A549 (cell line): ENCODE results near the gene NAA15. TPM values are rescaled to one million over a fixed set of nuclear protein-coding genes. Genes with fewer than 3 reads are reported as not detected.

Experiments
- ATAC-seq, 2 experiments: fragments of 200-7000 bp in 1 of 2; fragments of >200 bp in 1 of 2; cut with Nextera tagmentation in 1 of 2; cut with Tn5 transposase in 1 of 2; 3 replicates each; pipeline versions ENCODE4 v1.8.0 to v1.9.1; 2018 to 2020; ENCODE audit warnings: mild to moderate bottlenecking in 1 of 2, moderate library complexity in 1 of 2
- CTCF ChIA-PET: fragments of 300-600 bp; sonication (Branson Sonifier 250); formaldehyde crosslinking; extraction: SDS; loops from one replicate; lab custom pipeline; 2021; ENCODE audit warnings: antibody characterized with exemption, inconsistent platforms; lab: Yijun Ruan, JAX
- POLR2A ChIA-PET: fragments of 350-600 bp; formaldehyde crosslinking; extraction: SDS; loops from one replicate; lab custom pipeline; 2021; ENCODE audit warnings: antibody characterized with exemption, inconsistent platforms; lab: Yijun Ruan, JAX
- DNase-seq, 2 experiments: peaks; one replicate each; pipeline versions ENCODE4 v3.0.0 to v3.0.0-alpha.2; 2011 to 2016; ENCODE audit warnings: low read depth in 1 of 2, low spot score in 1 of 2
- FAIRE-seq: peaks from 2 replicates; lab custom pipeline; 2011; peaks lifted over from hg19 to GRCh38; lab: Jason Lieb, UNC
- H3K27ac ChIP-seq, 2 experiments: fragments of >200 bp; sonication (Bioruptor Twin); formaldehyde crosslinking; 3 replicates each; pipeline ENCODE4 v1.5.1; 2016 to 2017
- H3K4me1 ChIP-seq: fragments of >200 bp; sonication (Bioruptor Twin); formaldehyde crosslinking; 3 replicates; pipeline ENCODE4 v1.6.1; 2016
- H3K4me2 ChIP-seq: fragments of >200 bp; sonication (Bioruptor Twin); formaldehyde crosslinking; 3 replicates; pipeline ENCODE4 v1.6.1; 2016
- H3K4me3 ChIP-seq: fragments of >200 bp; sonication (Bioruptor Twin); formaldehyde crosslinking; 3 replicates; pipeline ENCODE4 v1.5.1; 2016
- H3K9me3 ChIP-seq: fragments of >200 bp; sonication (Bioruptor Twin); formaldehyde crosslinking; 3 replicates; pipeline ENCODE4 v1.6.1; 2016
- ATOH8 ChIP-seq: fragments of 250-450 bp; sonication (Bioruptor Pico); IDR thresholded peaks from 2 replicates; pipeline ENCODE4 v1.5.0; 2020; ENCODE audit warnings: low read depth, mild to moderate bottlenecking, moderate library complexity
- CHD2 ChIP-seq: fragments of 150-350 bp; IDR thresholded peaks from 2 replicates; pipeline ENCODE4 v1.6.1; 2014; ENCODE audit warnings: low read length; ENCODE audit not compliant: partially characterized antibody
- CTCF ChIP-seq: fragments of >200 bp; sonication (Bioruptor Twin); formaldehyde crosslinking; IDR thresholded peaks from 3 replicates; pipeline ENCODE4 v1.5.1; 2016
- EP300 ChIP-seq, 2 experiments: fragments of >200 bp; sonication (Bioruptor Twin); formaldehyde crosslinking; IDR thresholded peaks; 2 replicates in 1 of 2; 3 replicates in 1 of 2; pipeline ENCODE4 v1.6.1; 2016 to 2017
- FOSB ChIP-seq: fragments of 250-450 bp; sonication (Bioruptor Pico); IDR thresholded peaks from 2 replicates; pipeline ENCODE4 v1.5.0; 2020; ENCODE audit warnings: mild to moderate bottlenecking, moderate library complexity
- GATA3 ChIP-seq: IDR thresholded peaks from 2 replicates; pipeline ENCODE4 v1.6.1; 2012; ENCODE audit warnings: borderline replicate concordance
- HOXA7 ChIP-seq: fragments of 250-450 bp; sonication (Bioruptor Pico); IDR thresholded peaks from 2 replicates; pipeline ENCODE4 v1.5.0; 2020; ENCODE audit warnings: mild to moderate bottlenecking, moderate library complexity
- HOXB13 ChIP-seq: fragments of 250-450 bp; sonication (Bioruptor Pico); IDR thresholded peaks from 2 replicates; pipeline ENCODE4 v1.5.0; 2020; ENCODE audit warnings: low read depth, mild to moderate bottlenecking, moderate library complexity
- JUN ChIP-seq, 2 experiments: fragments of >200 bp; sonication (Bioruptor Twin); formaldehyde crosslinking; IDR thresholded peaks; 2 replicates in 1 of 2; 3 replicates in 1 of 2; pipeline ENCODE4 v1.6.1; 2016 to 2017
- MAX ChIP-seq: IDR thresholded peaks from 2 replicates; pipeline ENCODE4 v1.6.1; 2012
- MYC ChIP-seq: IDR thresholded peaks from 2 replicates; pipeline ENCODE4 v1.6.1; 2012; ENCODE audit warnings: mild to moderate bottlenecking, inconsistent platforms, low read length, improper control_type of control experiment, borderline replicate concordance
- PHF8 ChIP-seq: fragments of 200-600 bp; sonication (generic); IDR thresholded peaks from 2 replicates; pipeline ENCODE4 v1.6.1; 2016; ENCODE audit warnings: low read depth, mild to moderate bottlenecking, antibody characterized with exemption, moderate library complexity, borderline replicate concordance
- POLR2AphosphoS2 ChIP-seq: conservative IDR thresholded peaks from 2 replicates; pipeline ENCODE4 v1.6.1; 2012; ENCODE audit warnings: low read length, improper control_type of control experiment, inconsistent platforms
- REST ChIP-seq: fragments of 200-600 bp; sonication (generic); IDR thresholded peaks from 2 replicates; pipeline ENCODE4 v1.6.1; 2016; ENCODE audit warnings: antibody characterized with exemption, mild to moderate bottlenecking, moderate library complexity
- SMC3 ChIP-seq: fragments of >200 bp; sonication (Bioruptor Twin); formaldehyde crosslinking; IDR thresholded peaks from 3 replicates; pipeline ENCODE4 v1.6.1; 2018; ENCODE audit warnings: inconsistent platforms
- SREBF2 ChIP-seq: fragments of 450-650 bp; IDR thresholded peaks from 2 replicates; pipeline ENCODE4 v1.6.1; 2014; ENCODE audit warnings: mild to moderate bottlenecking, moderate library complexity
- USF2 ChIP-seq: fragments of 450-650 bp; IDR thresholded peaks from 2 replicates; pipeline ENCODE4 v1.6.1; 2014; ENCODE audit warnings: antibody characterized with exemption
- ZFP36 ChIP-seq: fragments of 450-650 bp; IDR thresholded peaks from 2 replicates; pipeline ENCODE4 v1.6.1; 2014; ENCODE audit warnings: borderline replicate concordance; ENCODE audit not compliant: partially characterized antibody
- WGBS: methylation state at CpG from one replicate; pipeline ENCODE4 v1.1.6; 2017; ENCODE audit errors: missing lambda C conversion rate; 5-methylcytosine and 5-hydroxymethylcytosine counted together
- polyA plus RNA-seq, 4 experiments: library from polyadenylated mRNA; depleted of rRNA in 3 of 4; stranded (reverse); fragments of >200 nt; fragmentation: RNase III in 1 of 4; extraction: RNeasy Plus Mini Kit Qiagen cat#74134 plus additional on column Dnase treatment in 1 of 4; gene quantifications; 2 replicates in 3 of 4; 3 replicates in 1 of 4; pipeline ENCODE4 v1.2.3, GENCODE V29; 2011 to 2017
- TF ChIP-seq, protein P1 (sequence below): IDR thresholded peaks from 2 replicates; pipeline ENCODE4 v1.6.1; 2012

The NAA15 gene
- polyA plus RNA-seq, 2 of the 4 experiments (the other 2 are of a cell fraction): 29.2 to 45.2 TPM

- no peak overlapping the region for H3K27ac ChIP-seq
- H3K4me3 ChIP-seq: no peak overlapping the region
- no peak for FAIRE-seq
- POLR2A ChIA-PET: no interaction called here
- CTCF ChIA-PET: interaction anchor here (0.5 to 1.5 kb wide), 2 partner anchors 11 to 249 kb away, joined by 3 to 5 read pairs; no protein-coding TSS in a partner anchor
- H3K9me3 ChIP-seq: no peaks in the 10 kb centered on the region
- no peak for ATAC-seq
- WGBS: 83% methylated on average over 4 of the region's 4 CpGs
- peaks cover 17% of the 10 kb centered on the region; the same call in 2 of the 3 replicates for H3K4me1 ChIP-seq
- no peak for TF ChIP-seq ZFP36
- TF ChIP-seq HOXA7 (CRISPR knock-in tag): no peak
- no peak for TF ChIP-seq POLR2AphosphoS2
- no peak for TF ChIP-seq PHF8
- no peak for TF ChIP-seq ATOH8
- TF ChIP-seq CTCF: no peak
- no peak for TF ChIP-seq JUN (IDR thresholded peaks at IDR 0.05)
- no peak for TF ChIP-seq GATA3
- TF ChIP-seq FOSB: no peak
- no peak for TF ChIP-seq SREBF2
- TF ChIP-seq, protein P1, sequence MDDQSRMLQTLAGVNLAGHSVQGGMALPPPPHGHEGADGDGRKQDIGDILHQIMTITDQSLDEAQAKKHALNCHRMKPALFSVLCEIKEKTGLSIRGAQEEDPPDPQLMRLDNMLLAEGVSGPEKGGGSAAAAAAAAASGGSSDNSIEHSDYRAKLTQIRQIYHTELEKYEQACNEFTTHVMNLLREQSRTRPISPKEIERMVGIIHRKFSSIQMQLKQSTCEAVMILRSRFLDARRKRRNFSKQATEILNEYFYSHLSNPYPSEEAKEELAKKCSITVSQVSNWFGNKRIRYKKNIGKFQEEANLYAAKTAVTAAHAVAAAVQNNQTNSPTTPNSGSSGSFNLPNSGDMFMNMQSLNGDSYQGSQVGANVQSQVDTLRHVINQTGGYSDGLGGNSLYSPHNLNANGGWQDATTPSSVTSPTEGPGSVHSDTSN: no peak
- no peak for TF ChIP-seq USF2
- no peak for TF ChIP-seq HOXB13 (CRISPR knock-in tag)
- TF ChIP-seq MAX: no peak
- TF ChIP-seq MYC: no peak
- no peak for DNase-seq
- H3K4me2 ChIP-seq: no peak overlapping the region
Measured at GRCh38 chr4:139329665-139330200, 28.4 kb downstream of the NAA15 start.

- no peak overlapping the region for H3K27ac ChIP-seq
- FAIRE-seq (no peak), ATAC-seq (no peak), DNase-seq (no peak)
- CTCF ChIA-PET: interaction anchor here (0.5 to 1.5 kb wide), 2 partner anchors 11 to 249 kb away, joined by 3 to 5 read pairs; no protein-coding TSS in a partner anchor
- H3K4me1 ChIP-seq: peaks cover 13% of the 10 kb centered on the region; the same call in 1 of the 3 replicates
- H3K4me2 ChIP-seq: no peak overlapping the region
- POLR2A ChIA-PET: no interaction called here
- H3K9me3 ChIP-seq: no peaks in the 10 kb centered on the region
- WGBS: 84% methylated on average over 3 of the region's 3 CpGs
- H3K4me3 ChIP-seq: no peak overlapping the region
- TF ChIP-seq CTCF (no peak), FOSB (no peak), REST (no peak), CHD2 (no peak), EP300 (IDR thresholded peaks at IDR 0.05) (no peak), SMC3 (no peak)
Measured at GRCh38 chr4:139330283-139330682, 29.0 kb downstream of the NAA15 start.
